Astrocyte (in vitro differentiated cells and primary cell): ENCODE measurements around the gene MOBP. TPM values are rescaled to one million over a fixed set of nuclear protein-coding genes. Genes with fewer than 3 reads are reported as not detected.
"Not testable (repeated sequence)": the region's sequence is repeated elsewhere in the genome, so short reads cannot be mapped to it uniquely, and the experiment has no call there.

ENCODE experiments used
- DNase-seq: peaks from one replicate; pipeline ENCODE4 v3.0.0-alpha.2; 2010; ENCODE audit warnings: low read depth
- FAIRE-seq: peaks from 2 replicates; lab custom pipeline; 2011; peaks lifted over from hg19 to GRCh38; lab: Jason Lieb, UNC
- H2AFZ ChIP-seq: 2 replicates; pipeline ENCODE4 v1.6.0; 2012; ENCODE audit warnings: low read depth, low read length, inconsistent platforms
- H3K27ac ChIP-seq: 2 replicates; pipeline ENCODE4 v1.5.1; 2011; ENCODE audit warnings: low read depth, low read length, inconsistent platforms
- H3K27me3 ChIP-seq: 2 replicates; pipeline ENCODE4 v1.6.0; 2011; ENCODE audit warnings: low read length, inconsistent platforms; ENCODE audit not compliant: insufficient read depth
- H3K36me3 ChIP-seq: 2 replicates; pipeline ENCODE4 v1.5.1; 2011; ENCODE audit warnings: low read length, inconsistent platforms; ENCODE audit not compliant: insufficient read depth
- H3K4me1 ChIP-seq: 2 replicates; pipeline ENCODE4 v1.5.1; 2011; ENCODE audit warnings: low read length, inconsistent platforms; ENCODE audit not compliant: insufficient read depth
- H3K4me2 ChIP-seq: 2 replicates; pipeline ENCODE4 v1.6.0; 2012; ENCODE audit warnings: low read length, inconsistent platforms
- H3K4me3 ChIP-seq: 2 replicates; pipeline ENCODE4 v1.5.1; 2011; ENCODE audit warnings: low read depth, mild to moderate bottlenecking, low read length, inconsistent platforms; ENCODE audit not compliant: insufficient read depth
- H3K79me2 ChIP-seq: 2 replicates; pipeline ENCODE4 v1.6.0; 2012; ENCODE audit warnings: mild to moderate bottlenecking, low read length, inconsistent platforms; ENCODE audit not compliant: insufficient read depth
- H3K9ac ChIP-seq: 2 replicates; pipeline ENCODE4 v1.6.0; 2012; ENCODE audit warnings: mild to moderate bottlenecking, low read length, inconsistent platforms
- H3K9me3 ChIP-seq: 2 replicates; pipeline ENCODE4 v1.5.1; 2012; ENCODE audit warnings: low read depth, mild to moderate bottlenecking, low read length, inconsistent platforms; ENCODE audit not compliant: insufficient read depth
- H4K20me1 ChIP-seq: 2 replicates; pipeline ENCODE4 v1.6.0; 2012; ENCODE audit warnings: low read length, inconsistent platforms; ENCODE audit not compliant: insufficient read depth
- H3K27ac Mint-ChIP-seq: one replicate; pipeline ENCODE4 v1.8.0; 2021; ENCODE audit warnings: mild to moderate bottlenecking, mixed read lengths; ENCODE audit not compliant: unreplicated experiment
- H3K27me3 Mint-ChIP-seq: one replicate; pipeline ENCODE4 v1.8.0; 2021; ENCODE audit warnings: low read depth, mixed read lengths; ENCODE audit not compliant: unreplicated experiment
- H3K36me3 Mint-ChIP-seq: one replicate; pipeline ENCODE4 v1.8.0; 2021; ENCODE audit warnings: low read depth, mixed read lengths; ENCODE audit not compliant: unreplicated experiment
- H3K4me1 Mint-ChIP-seq: one replicate; pipeline ENCODE4 v1.8.0; 2021; ENCODE audit warnings: low read depth, mixed read lengths; ENCODE audit not compliant: unreplicated experiment
- H3K4me3 Mint-ChIP-seq: one replicate; pipeline ENCODE4 v1.8.0; 2021; ENCODE audit warnings: mild to moderate bottlenecking, moderate library complexity, mixed read lengths; ENCODE audit not compliant: unreplicated experiment
- H3K9me3 Mint-ChIP-seq: one replicate; pipeline ENCODE4 v1.8.0; 2021; ENCODE audit warnings: mild to moderate bottlenecking, mixed read lengths; ENCODE audit not compliant: unreplicated experiment
- EZH2 ChIP-seq: IDR thresholded peaks from 2 replicates; pipeline ENCODE4 v1.6.1; 2012; ENCODE audit warnings: mild to moderate bottlenecking, low read length, inconsistent platforms; ENCODE audit not compliant: insufficient read depth
- total RNA-seq: library from RNA; stranded (reverse); gene quantifications from 2 replicates; pipeline ENCODE4 v1.2.1, GENCODE V29; 2021
- TF ChIP-seq, protein P1 (sequence below): IDR thresholded peaks from 2 replicates; pipeline ENCODE4 v1.5.1; 2011; ENCODE audit warnings: low read depth, mild to moderate bottlenecking, inconsistent platforms, low read length, moderate library complexity; ENCODE audit not compliant: insufficient read depth

MOBP gene
- total RNA-seq, 1 donor from 2014 or later = 0.16 TPM

DNA sequence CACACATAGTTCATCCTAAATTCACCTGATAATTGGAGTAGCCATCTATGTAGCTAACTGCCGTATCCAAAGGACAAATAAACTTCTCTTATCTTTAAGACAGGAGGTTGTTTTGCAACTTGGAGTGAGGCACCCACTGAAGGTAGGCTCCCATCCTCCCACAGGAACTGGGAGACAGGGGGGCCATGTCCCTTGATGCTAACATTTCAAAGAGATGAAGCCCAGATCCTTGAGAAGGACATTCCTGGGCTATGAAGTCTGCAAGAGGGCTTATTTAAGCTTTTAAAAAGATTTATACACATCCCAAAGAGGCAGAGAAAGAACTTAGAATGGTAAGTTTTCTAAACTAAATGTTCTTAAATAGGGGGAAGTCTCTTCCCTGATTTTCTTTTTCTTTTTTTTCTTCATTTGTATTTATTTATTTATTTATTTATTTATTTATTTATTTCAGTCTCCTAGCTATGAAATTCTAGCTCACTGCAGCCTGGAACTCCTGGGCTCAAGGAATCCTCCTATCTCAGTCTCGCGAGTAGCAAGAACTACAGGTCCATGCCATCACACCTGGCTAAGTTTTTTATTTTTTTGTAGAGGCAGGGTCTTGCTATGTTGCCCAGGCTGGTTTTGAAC lies 12.8 kb upstream of the MOBP start:
- FAIRE-seq = no peak

DNA sequence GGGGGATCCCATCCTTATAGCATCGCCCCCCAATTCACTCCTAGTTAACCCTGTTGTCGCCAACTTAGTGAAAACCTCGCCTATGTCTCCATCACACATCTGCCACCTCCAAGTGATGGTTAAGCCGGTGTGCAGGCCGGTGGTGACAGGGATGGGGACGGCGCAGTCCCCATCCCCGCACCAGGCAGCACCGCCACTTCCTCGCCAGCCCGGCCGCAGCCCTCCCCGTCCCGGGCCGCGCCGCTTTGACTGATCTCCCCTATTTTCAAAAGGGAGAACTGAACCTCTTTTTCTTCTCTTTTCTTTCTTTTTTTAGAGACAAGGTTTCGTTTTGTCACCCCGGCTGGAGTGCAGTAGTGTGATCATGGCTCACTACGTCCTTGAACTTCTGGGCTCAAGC lies 11.3 kb upstream of the MOBP start:
- Mint-ChIP-seq H3K4me3 (no peak overlapping the region), H3K27me3 (no peaks in the 10 kb centered on the region), H3K4me1 (no peaks in the 10 kb centered on the region), H3K9me3 (no peaks in the 10 kb centered on the region), H3K36me3 (no peaks in the 10 kb centered on the region), H3K27ac (no peak overlapping the region)
- Histone ChIP-seq H3K9ac (no peak overlapping the region), H2AFZ (no peak overlapping the region), H4K20me1 (no peaks in the 10 kb centered on the region), H3K4me2 (no peak overlapping the region), H3K27ac (no peak overlapping the region), H3K9me3 (no peaks in the 10 kb centered on the region), H3K4me1 (no peaks in the 10 kb centered on the region), H3K4me3 (no peak overlapping the region), H3K27me3 (no peaks in the 10 kb centered on the region), H3K36me3 (no peaks in the 10 kb centered on the region), H3K79me2 (no peaks in the 10 kb centered on the region)
- TF ChIP-seq, protein P1, sequence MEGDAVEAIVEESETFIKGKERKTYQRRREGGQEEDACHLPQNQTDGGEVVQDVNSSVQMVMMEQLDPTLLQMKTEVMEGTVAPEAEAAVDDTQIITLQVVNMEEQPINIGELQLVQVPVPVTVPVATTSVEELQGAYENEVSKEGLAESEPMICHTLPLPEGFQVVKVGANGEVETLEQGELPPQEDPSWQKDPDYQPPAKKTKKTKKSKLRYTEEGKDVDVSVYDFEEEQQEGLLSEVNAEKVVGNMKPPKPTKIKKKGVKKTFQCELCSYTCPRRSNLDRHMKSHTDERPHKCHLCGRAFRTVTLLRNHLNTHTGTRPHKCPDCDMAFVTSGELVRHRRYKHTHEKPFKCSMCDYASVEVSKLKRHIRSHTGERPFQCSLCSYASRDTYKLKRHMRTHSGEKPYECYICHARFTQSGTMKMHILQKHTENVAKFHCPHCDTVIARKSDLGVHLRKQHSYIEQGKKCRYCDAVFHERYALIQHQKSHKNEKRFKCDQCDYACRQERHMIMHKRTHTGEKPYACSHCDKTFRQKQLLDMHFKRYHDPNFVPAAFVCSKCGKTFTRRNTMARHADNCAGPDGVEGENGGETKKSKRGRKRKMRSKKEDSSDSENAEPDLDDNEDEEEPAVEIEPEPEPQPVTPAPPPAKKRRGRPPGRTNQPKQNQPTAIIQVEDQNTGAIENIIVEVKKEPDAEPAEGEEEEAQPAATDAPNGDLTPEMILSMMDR = no peak
- TF ChIP-seq EZH2 = no peak
- FAIRE-seq (no peak), DNase-seq (no peak)

More for the DNA sequence above, 12.8 kb upstream of the MOBP start:
- H3K4me1 ChIP-seq = no peaks in the 10 kb centered on the region
- H3K4me3 ChIP-seq = no peak overlapping the region
- no peaks in the 10 kb centered on the region for H3K4me1 Mint-ChIP-seq
- no peak overlapping the region for H3K4me3 Mint-ChIP-seq
- DNase-seq = no peak
- no peak overlapping the region for H2AFZ ChIP-seq
- H3K27me3 Mint-ChIP-seq = no peaks in the 10 kb centered on the region
- no peak overlapping the region for H3K9ac ChIP-seq
- no peaks in the 10 kb centered on the region for H3K79me2 ChIP-seq
- H3K27me3 ChIP-seq = no peaks in the 10 kb centered on the region
- TF ChIP-seq, protein P1 = no peak
- no peak for TF ChIP-seq EZH2
- no peak overlapping the region for H3K27ac Mint-ChIP-seq
- H3K4me2 ChIP-seq = no peak overlapping the region
- no peak overlapping the region for H3K27ac ChIP-seq
- no peaks in the 10 kb centered on the region for H3K36me3 Mint-ChIP-seq
- no peaks in the 10 kb centered on the region for H3K36me3 ChIP-seq
- no peaks in the 10 kb centered on the region for H3K9me3 Mint-ChIP-seq
- H4K20me1 ChIP-seq = no peaks in the 10 kb centered on the region
- no peaks in the 10 kb centered on the region for H3K9me3 ChIP-seq

GRCh38 chr3:39457361-39457760 lies 10.1 kb upstream of the MOBP start:
- no peaks in the 10 kb centered on the region for H3K36me3 Mint-ChIP-seq
- H3K27me3 Mint-ChIP-seq = no peaks in the 10 kb centered on the region
- H3K9me3 ChIP-seq = no peaks in the 10 kb centered on the region
- DNase-seq (no peak), FAIRE-seq (no peak)
- H3K27me3 ChIP-seq = no peaks in the 10 kb centered on the region
- H4K20me1 ChIP-seq = no peaks in the 10 kb centered on the region
- no peak overlapping the region for H3K9ac ChIP-seq
- H3K36me3 ChIP-seq = no peaks in the 10 kb centered on the region
- no peak overlapping the region for H3K27ac Mint-ChIP-seq
- no peak overlapping the region for H3K4me3 Mint-ChIP-seq
- H3K79me2 ChIP-seq = no peaks in the 10 kb centered on the region
- H2AFZ ChIP-seq = no peak overlapping the region
- no peak overlapping the region for H3K4me2 ChIP-seq
- H3K4me1 Mint-ChIP-seq = no peaks in the 10 kb centered on the region
- TF ChIP-seq, protein P1 = no peak
- TF ChIP-seq EZH2 = no peak
- H3K9me3 Mint-ChIP-seq = no peaks in the 10 kb centered on the region
- H3K27ac ChIP-seq = no peak overlapping the region
- no peaks in the 10 kb centered on the region for H3K4me1 ChIP-seq
- H3K4me3 ChIP-seq = no peak overlapping the region

DNA sequence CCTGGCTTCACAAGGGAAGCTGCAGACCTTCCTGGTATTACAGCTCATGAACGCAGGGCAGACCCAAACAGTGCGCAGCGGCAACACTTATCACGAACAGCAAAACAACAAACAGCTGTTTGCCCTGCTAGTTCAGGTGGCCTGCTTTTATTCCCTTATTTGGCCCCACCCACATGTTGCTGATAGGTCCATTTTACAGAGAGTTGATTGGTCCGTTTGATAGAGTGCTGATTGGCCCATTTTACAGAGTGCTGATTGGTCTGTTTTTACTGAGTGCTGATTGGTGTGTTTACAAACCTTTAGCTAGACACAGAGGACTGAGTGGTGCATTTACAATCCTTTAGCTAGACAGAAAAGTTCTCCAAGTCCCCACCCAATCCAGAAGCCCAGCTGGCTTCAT lies 8.9 kb upstream of the MOBP start:
- not testable (repeated sequence) for H3K27me3 ChIP-seq, H3K9me3 Mint-ChIP-seq, H3K9ac ChIP-seq, DNase-seq, H3K27ac Mint-ChIP-seq, H3K79me2 ChIP-seq, H3K4me1 Mint-ChIP-seq, H3K36me3 Mint-ChIP-seq, H3K4me1 ChIP-seq, H3K27ac ChIP-seq, FAIRE-seq, H4K20me1 ChIP-seq, H3K9me3 ChIP-seq, H3K4me2 ChIP-seq, H3K36me3 ChIP-seq, H2AFZ ChIP-seq, H3K4me3 ChIP-seq, H3K27me3 Mint-ChIP-seq, H3K4me3 Mint-ChIP-seq
